SK-N-SH (cell line): Measurements from ENCODE around the gene HBZ. TPM values are rescaled to one million over a fixed set of nuclear protein-coding genes. Genes with fewer than 3 reads are reported as not detected.
"Not testable (repeated sequence)": the region's sequence is repeated elsewhere in the genome, so short reads cannot be mapped to it uniquely, and the experiment has no call there.

Source experiments
- CTCF ChIA-PET: fragments of 300-600, 350-600 bp; formaldehyde crosslinking; extraction: SDS; loops from one replicate; lab custom pipeline; 2021; lab: Yijun Ruan, JAX
- POLR2A ChIA-PET: fragments of 350-600 bp; sonication (Branson Sonifier 250); formaldehyde crosslinking; extraction: SDS; loops from one replicate; lab custom pipeline; 2020; ENCODE audit warnings: antibody characterized with exemption, inconsistent platforms; lab: Yijun Ruan, JAX
- DNase-seq: peaks from one replicate; pipeline ENCODE4 v3.0.0; 2012
- H2AFZ ChIP-seq: fragments of 200-600 bp; sonication (generic); 2 replicates; pipeline ENCODE4 v1.8.1; 2016; ENCODE audit warnings: antibody characterized with exemption, mild to moderate bottlenecking, low read depth
- H3F3A ChIP-seq: fragments of 200-600 bp; sonication (generic); replicated peaks from 2 replicates; pipeline ENCODE3; 2016; ENCODE audit warnings: antibody characterized with exemption, mild to moderate bottlenecking; ENCODE audit not compliant: insufficient read depth
- H3K27ac ChIP-seq, 2 experiments: fragments of 200-500 bp in 1 of 2; fragments of 200-600 bp in 1 of 2; sonication (Bioruptor generic) in 1 of 2; sonication (generic), shearing (Covaris generic) in 1 of 2; 2 replicates each; pipeline versions ENCODE4 v1.5.1 to v1.6.1; 2014 to 2016; ENCODE audit warnings: low read depth in 2 of 2, inconsistent platforms in 1 of 2, low read length in 1 of 2, mild to moderate bottlenecking in 1 of 2, mixed read lengths in 1 of 2
- H3K27me3 ChIP-seq: fragments of 200-600 bp; sonication (generic), shearing (Covaris generic); 2 replicates; pipeline ENCODE4 v1.6.1; 2016; ENCODE audit warnings: mixed run types; ENCODE audit not compliant: insufficient read depth
- H3K36me3 ChIP-seq, 2 experiments: fragments of 200-500 bp in 1 of 2; fragments of 200-600 bp in 1 of 2; sonication (Bioruptor generic) in 1 of 2; sonication (generic) in 1 of 2; replicated peaks in 1 of 2; 2 replicates each; pipeline versions ENCODE3 to v1.5.1; 2014 to 2016; ENCODE audit warnings: low read length in 1 of 2, mild to moderate bottlenecking in 1 of 2; ENCODE audit not compliant: insufficient read depth in 2 of 2, control insufficient read depth in 1 of 2
- H3K4me1 ChIP-seq, 2 experiments: fragments of 200-500 bp in 1 of 2; fragments of 200-600 bp in 1 of 2; sonication (Bioruptor generic) in 1 of 2; sonication (generic), shearing (Covaris generic) in 1 of 2; 2 replicates each; pipeline versions ENCODE4 v1.5.1 to v1.6.1; 2014 to 2016; ENCODE audit warnings: low read depth in 1 of 2, low read length in 1 of 2, mixed run types in 1 of 2; ENCODE audit not compliant: insufficient read depth in 2 of 2, control insufficient read depth in 1 of 2
- H3K4me2 ChIP-seq: fragments of 200-600 bp; sonication (generic), shearing (Covaris generic); 2 replicates; pipeline ENCODE4 v1.6.1; 2017; ENCODE audit warnings: mixed run types
- H3K4me3 ChIP-seq, 2 experiments: fragments of 200-500 bp in 1 of 2; fragments of 200-600 bp in 1 of 2; sonication (Bioruptor generic) in 1 of 2; sonication (generic), shearing (Covaris generic) in 1 of 2; 2 replicates each; pipeline versions ENCODE4 v1.5.1 to v1.8.1; 2014 to 2016; ENCODE audit warnings: low read depth in 2 of 2, inconsistent platforms in 1 of 2, low read length in 1 of 2, mild to moderate bottlenecking in 1 of 2, mixed read lengths in 1 of 2, moderate library complexity in 1 of 2
- H3K79me2 ChIP-seq: fragments of 200-600 bp; sonication (generic); 2 replicates; pipeline ENCODE4 v1.8.1; 2017; ENCODE audit warnings: mild to moderate bottlenecking; ENCODE audit not compliant: insufficient read depth
- H3K9ac ChIP-seq: fragments of 200-600 bp; sonication (generic); 2 replicates; pipeline ENCODE4 v1.6.1; 2017; ENCODE audit warnings: mixed run types
- H3K9me2 ChIP-seq: fragments of 200-600 bp; sonication (generic); 2 replicates; pipeline ENCODE4 v1.6.1; 2017; ENCODE audit warnings: mixed run types
- H3K9me3 ChIP-seq: fragments of 200-600 bp; sonication (generic); 2 replicates; pipeline ENCODE4 v1.6.1; 2017; ENCODE audit warnings: mixed run types, mild to moderate bottlenecking, moderate library complexity
- H4K20me1 ChIP-seq: fragments of 200-600 bp; sonication (generic); 2 replicates; pipeline ENCODE4 v1.6.1; 2017; ENCODE audit warnings: mild to moderate bottlenecking, mixed run types; ENCODE audit not compliant: insufficient read depth
- FOSL2 ChIP-seq: IDR thresholded peaks from 2 replicates; pipeline ENCODE4 v1.4.0; 2012; ENCODE audit warnings: low read depth, mild to moderate bottlenecking, moderate library complexity, borderline replicate concordance
- FOXJ3 ChIP-seq: sonication (generic); formaldehyde crosslinking; IDR thresholded peaks from 2 replicates; pipeline ENCODE4 v1.5.1; 2020; ENCODE audit warnings: mild to moderate bottlenecking, missing genetic modification reagents
- GATA2 ChIP-seq: sonication (generic); formaldehyde crosslinking; IDR thresholded peaks from 2 replicates; pipeline ENCODE4 v1.5.0; 2020; ENCODE audit warnings: mild to moderate bottlenecking, missing genetic modification reagents
- MEF2A ChIP-seq: IDR thresholded peaks from 2 replicates; pipeline ENCODE4 v1.4.0; 2012; ENCODE audit warnings: low read depth, borderline replicate concordance
- PBX3 ChIP-seq: IDR thresholded peaks from 2 replicates; pipeline ENCODE4; 2012
- POLR2AphosphoS5 ChIP-seq: IDR thresholded peaks from 2 replicates; pipeline ENCODE4 v1.6.1; 2012; ENCODE audit warnings: low read depth, low read length
- RCOR1 ChIP-seq: fragments of 150-350 bp; IDR thresholded peaks from 2 replicates; pipeline ENCODE4 v1.6.1; 2017; ENCODE audit warnings: antibody characterized with exemption, low read length
- RXRA ChIP-seq: IDR thresholded peaks from 2 replicates; pipeline ENCODE4 v1.4.0; 2012; ENCODE audit warnings: low read depth, mild to moderate bottlenecking, borderline replicate concordance
- SMC3 ChIP-seq: IDR thresholded peaks from 2 replicates; pipeline ENCODE4 v1.6.1; 2012; ENCODE audit warnings: low read depth, low read length, improper control_type of control experiment
- TAF1 ChIP-seq: IDR thresholded peaks from 2 replicates; pipeline ENCODE4 v1.6.1; 2012; ENCODE audit warnings: low read depth, mild to moderate bottlenecking, low read length, moderate library complexity, borderline replicate concordance
- TCF12 ChIP-seq: IDR thresholded peaks from 2 replicates; pipeline ENCODE4 v1.4.0; 2012
- YY1 ChIP-seq: IDR thresholded peaks from 2 replicates; pipeline ENCODE4 v1.4.0; 2012; ENCODE audit warnings: low read depth, mild to moderate bottlenecking
- WGBS: methylation state at CpG from one replicate; pipeline ENCODE4 v1.1.6; 2017; ENCODE audit warnings: low lambda C conversion rate; 5-methylcytosine and 5-hydroxymethylcytosine counted together
- polyA plus RNA-seq, 3 experiments: library from polyadenylated mRNA; depleted of rRNA; stranded (reverse); fragments of >200 nt; gene quantifications; 2 replicates each; pipeline ENCODE4 v1.2.3, GENCODE V29; 2012

HBZ gene
- polyA plus RNA-seq, 1 of the 3 experiments (the other 2 are of a cell fraction): not detected

GRCh38 chr16:146646-147045 lies 5.8 kb upstream of the HBZ start:
- H3K4me2 ChIP-seq: no peak overlapping the region
- TF ChIP-seq MEF2A: no peak
- TF ChIP-seq FOXJ3: no peak
- no peak for TF ChIP-seq YY1
- TF ChIP-seq TCF12: no peak
- no peak for TF ChIP-seq POLR2AphosphoS5
- TF ChIP-seq TAF1: no peak
- TF ChIP-seq PBX3: no peak
- no peak for TF ChIP-seq SMC3
- no peak for TF ChIP-seq RXRA
- TF ChIP-seq, all 33 proteins: peak for 0
- Histone ChIP-seq H4K20me1 (no peaks in the 10 kb centered on the region), H3K79me2 (no peaks in the 10 kb centered on the region), H3K9me2 (no peaks in the 10 kb centered on the region), H3K27me3 (no peaks in the 10 kb centered on the region), H3K4me1 (peaks cover 0 to 7% of the 10 kb centered on the region in 2 experiments; a peak in 1 of 4 replicates), H3F3A (no peaks in the 10 kb centered on the region), H3K9ac (no peak overlapping the region), H2AFZ (no peak overlapping the region), H3K36me3 (no peaks in the 10 kb centered on the region), H3K4me3 (no peak overlapping the region), H3K27ac (no peak overlapping the region), H3K9me3 (no peaks in the 10 kb centered on the region)
- WGBS: 86% methylated on average over 2 of the region's 2 CpGs
- ChIA-PET POLR2A (no interaction called here), CTCF (no interaction called here)
- DNase-seq: no peak

GRCh38 chr16:149024-149660 lies 3.3 kb upstream of the HBZ start:
- Histone ChIP-seq H4K20me1 (no peaks in the 10 kb centered on the region), H3K9ac (no peak overlapping the region), H3K9me3 (no peaks in the 10 kb centered on the region), H3K9me2 (no peaks in the 10 kb centered on the region), H2AFZ (no peak overlapping the region), H3K79me2 (no peaks in the 10 kb centered on the region), H3K4me2 (no peak overlapping the region), H3K4me1 (peaks cover 0 to 7% of the 10 kb centered on the region in 2 experiments; a peak in 1 of 4 replicates), H3K36me3 (no peaks in the 10 kb centered on the region), H3K4me3 (no peak overlapping the region), H3F3A (no peaks in the 10 kb centered on the region), H3K27ac (no peak overlapping the region), H3K27me3 (no peaks in the 10 kb centered on the region)
- POLR2A ChIA-PET: no interaction called here
- WGBS: 38% methylated on average over 9 of the region's 9 CpGs
- CTCF ChIA-PET: interaction anchor here (0.8 to 1.9 kb wide), 4 partner anchors 31 to 83 kb away, joined by 3 to 7 read pairs (median 4); partner anchors contain the start of gene HBQ1
- TF ChIP-seq FOSL2 (no peak), GATA2 (peak; percentile 26; the same call in 1 of the 2 replicates), RCOR1 (peak; percentile 70), SMC3 (no peak)
- peak; percentile 75 for DNase-seq

- H3K27ac ChIP-seq, H4K20me1 ChIP-seq, H3K79me2 ChIP-seq, DNase-seq, H3K4me3 ChIP-seq, H3K9me3 ChIP-seq, H3K9ac ChIP-seq, H3K36me3 ChIP-seq, H2AFZ ChIP-seq, H3K4me2 ChIP-seq, CTCF ChIA-PET, H3K27me3 ChIP-seq, H3K9me2 ChIP-seq, POLR2A ChIA-PET, H3F3A ChIP-seq: not testable (repeated sequence)
- WGBS: 94% methylated on average over 4 of the region's 6 CpGs
- H3K4me1 ChIP-seq: peaks cover 0 to 14% of the 10 kb centered on the region in 2 experiments; a peak in 1 of 4 replicates
Measured at GRCh38 chr16:153129-153521, 681 bp downstream of the HBZ start.

GRCh38 chr16:153550-154216 lies 1.2 kb downstream of the HBZ start:
- H3K27me3 ChIP-seq, H2AFZ ChIP-seq, H3F3A ChIP-seq, H3K4me2 ChIP-seq, H3K4me3 ChIP-seq, H3K79me2 ChIP-seq, H3K9me2 ChIP-seq, H3K9me3 ChIP-seq, H3K36me3 ChIP-seq, DNase-seq, H4K20me1 ChIP-seq, H3K9ac ChIP-seq, H3K27ac ChIP-seq, POLR2A ChIA-PET: not testable (repeated sequence)
- CTCF ChIA-PET: interaction anchor here (1.1 to 1.8 kb wide), 2 partner anchors 27 to 28 kb away, joined by 4 to 7 read pairs; partner anchors contain the start of gene HBQ1
- peaks cover 0 to 14% of the 10 kb centered on the region in 2 experiments; a peak in 1 of 4 replicates for H3K4me1 ChIP-seq
- WGBS: no CpG with 5 or more reads among the region's 74 CpGs
